ENCODE measurements around the gene NSD1.

NSD1 gene

DNA sequence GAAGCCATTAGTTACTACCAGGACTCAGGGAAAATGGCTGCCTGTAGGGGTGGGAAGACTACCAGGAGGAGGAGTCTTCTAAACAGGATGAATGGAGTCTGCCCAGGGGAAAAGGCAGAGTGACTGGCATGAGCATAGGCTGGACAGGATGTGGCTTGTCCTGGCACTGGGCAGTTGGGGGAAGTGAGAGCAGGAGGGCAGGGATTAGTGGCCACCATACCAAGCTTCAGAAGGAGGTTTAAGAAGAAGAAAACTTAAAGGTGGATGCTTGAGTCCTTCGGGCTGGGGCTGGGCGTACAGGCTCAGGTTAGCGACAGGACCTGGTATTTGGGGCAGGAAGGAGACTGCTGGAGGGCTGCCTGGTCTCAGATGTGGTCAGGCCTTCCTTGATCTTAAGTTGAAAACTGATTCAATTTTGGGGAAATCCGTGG is 5.0 kb upstream of the NSD1 start:
- no peaks in the 10 kb centered on the region for H3K9me3 ChIP-seq (ENCODE audit: control insufficient read depth in 1 of 2, low read length in 2 of 2)
- H3K9ac ChIP-seq (ENCODE audit: low read depth in 1 of 2, low read length in 2 of 2), result no peak overlapping the region
- no peaks in the 10 kb centered on the region for H3K4me1 ChIP-seq (ENCODE audit: control insufficient read depth in 1 of 2, insufficient read depth in 2 of 2, low read length in 2 of 2)
- no peaks in the 10 kb centered on the region for H3K27me3 ChIP-seq (ENCODE audit: control insufficient read depth in 1 of 2, insufficient read depth in 2 of 2, low read length in 2 of 2)
- H3K36me3 ChIP-seq (ENCODE audit: control insufficient read depth in 1 of 2, insufficient read depth in 2 of 2, low read length in 2 of 2), result no peaks in the 10 kb centered on the region
- H3K4me3 ChIP-seq (ENCODE audit: low read depth in 1 of 2, low read length in 2 of 2), result no peak overlapping the region
- no peak overlapping the region for H3K27ac ChIP-seq (ENCODE audit: low read depth, low read length)

DNA sequence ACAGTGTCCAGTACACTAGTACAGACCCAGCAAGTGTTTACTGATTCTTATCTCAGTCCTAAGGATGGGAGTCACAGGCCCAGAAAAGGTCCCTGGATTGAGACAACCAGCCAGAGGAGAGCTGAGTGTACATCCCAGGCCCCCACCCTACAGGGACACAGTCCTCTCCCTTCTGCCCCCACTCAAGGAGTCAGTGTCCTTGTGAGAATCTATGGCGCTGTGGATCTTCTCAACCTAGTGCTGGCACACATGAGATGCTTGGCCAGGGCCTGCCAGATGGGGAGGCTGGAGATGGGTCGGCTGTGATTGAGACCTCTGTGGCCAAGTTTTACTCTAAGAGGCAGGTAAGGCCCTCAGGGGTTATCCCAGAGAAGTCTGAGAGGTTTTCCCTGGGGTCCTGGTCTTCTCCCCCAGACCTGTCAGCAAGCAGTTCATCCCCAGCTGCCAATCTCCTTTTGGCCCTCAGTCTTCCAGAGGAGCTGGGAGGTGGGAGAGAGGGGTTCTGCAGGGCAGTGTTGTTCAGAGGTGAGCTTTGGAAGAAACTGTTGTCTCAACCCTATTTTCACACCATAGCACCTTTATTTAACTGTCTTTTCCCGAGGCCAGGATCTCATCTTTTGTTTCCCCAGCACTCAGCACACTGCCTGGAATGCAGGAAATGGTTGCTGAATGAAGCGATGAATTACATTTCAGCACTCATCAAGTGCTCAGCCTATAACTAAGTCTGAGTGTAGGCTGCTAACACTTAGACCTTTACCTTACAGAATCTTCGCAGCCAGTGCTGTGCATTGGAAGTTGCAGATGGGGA is 3.2 kb upstream of the NSD1 start:
- Histone ChIP-seq H3K9me3 (ENCODE audit: control insufficient read depth in 1 of 2, low read length in 2 of 2) (no peaks in the 10 kb centered on the region), H3K4me3 (ENCODE audit: low read depth in 1 of 2, low read length in 2 of 2) (no peak overlapping the region), H3K36me3 (ENCODE audit: control insufficient read depth in 1 of 2, insufficient read depth in 2 of 2, low read length in 2 of 2) (peaks cover under 1 to 5% of the 10 kb centered on the region in 2 donors), H3K4me1 (ENCODE audit: control insufficient read depth in 1 of 2, insufficient read depth in 2 of 2, low read length in 2 of 2) (peaks cover 6 to 10% of the 10 kb centered on the region in 2 donors), H3K27me3 (ENCODE audit: control insufficient read depth in 1 of 2, insufficient read depth in 2 of 2, low read length in 2 of 2) (no peaks in the 10 kb centered on the region), H3K27ac (ENCODE audit: low read depth, low read length) (no peak overlapping the region), H3K9ac (ENCODE audit: low read depth in 1 of 2, low read length in 2 of 2) (no peak overlapping the region)

DNA sequence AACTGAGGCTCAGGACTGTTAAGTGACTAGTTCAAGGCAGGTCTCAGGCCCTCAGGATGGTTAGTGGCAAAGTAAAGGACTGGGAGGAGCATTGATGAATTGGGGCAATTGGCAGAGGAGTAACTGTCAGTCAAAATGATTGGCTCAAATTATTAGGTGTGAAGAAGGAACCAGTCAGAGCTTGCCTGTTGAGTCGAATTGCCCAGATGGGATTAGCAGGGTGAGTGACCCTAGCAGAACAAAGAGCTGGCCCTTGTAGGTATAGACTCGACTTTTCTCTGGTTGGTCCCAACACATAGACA is 2.6 kb upstream of the NSD1 start:
- peaks cover 6 to 10% of the 10 kb centered on the region in 2 donors for H3K36me3 ChIP-seq (ENCODE audit: control insufficient read depth in 1 of 2, insufficient read depth in 2 of 2, low read length in 2 of 2)
- H3K9me3 ChIP-seq (ENCODE audit: control insufficient read depth in 1 of 2, low read length in 2 of 2), result no peaks in the 10 kb centered on the region
- peaks cover 12 to 16% of the 10 kb centered on the region in 2 donors for H3K4me1 ChIP-seq (ENCODE audit: control insufficient read depth in 1 of 2, insufficient read depth in 2 of 2, low read length in 2 of 2)
- no peak overlapping the region for H3K9ac ChIP-seq (ENCODE audit: low read depth in 1 of 2, low read length in 2 of 2)
- no peaks in the 10 kb centered on the region for H3K27me3 ChIP-seq (ENCODE audit: control insufficient read depth in 1 of 2, insufficient read depth in 2 of 2, low read length in 2 of 2)
- no peak overlapping the region for H3K4me3 ChIP-seq (ENCODE audit: low read depth in 1 of 2, low read length in 2 of 2)
- no peak overlapping the region for H3K27ac ChIP-seq (ENCODE audit: low read depth, low read length)

DNA sequence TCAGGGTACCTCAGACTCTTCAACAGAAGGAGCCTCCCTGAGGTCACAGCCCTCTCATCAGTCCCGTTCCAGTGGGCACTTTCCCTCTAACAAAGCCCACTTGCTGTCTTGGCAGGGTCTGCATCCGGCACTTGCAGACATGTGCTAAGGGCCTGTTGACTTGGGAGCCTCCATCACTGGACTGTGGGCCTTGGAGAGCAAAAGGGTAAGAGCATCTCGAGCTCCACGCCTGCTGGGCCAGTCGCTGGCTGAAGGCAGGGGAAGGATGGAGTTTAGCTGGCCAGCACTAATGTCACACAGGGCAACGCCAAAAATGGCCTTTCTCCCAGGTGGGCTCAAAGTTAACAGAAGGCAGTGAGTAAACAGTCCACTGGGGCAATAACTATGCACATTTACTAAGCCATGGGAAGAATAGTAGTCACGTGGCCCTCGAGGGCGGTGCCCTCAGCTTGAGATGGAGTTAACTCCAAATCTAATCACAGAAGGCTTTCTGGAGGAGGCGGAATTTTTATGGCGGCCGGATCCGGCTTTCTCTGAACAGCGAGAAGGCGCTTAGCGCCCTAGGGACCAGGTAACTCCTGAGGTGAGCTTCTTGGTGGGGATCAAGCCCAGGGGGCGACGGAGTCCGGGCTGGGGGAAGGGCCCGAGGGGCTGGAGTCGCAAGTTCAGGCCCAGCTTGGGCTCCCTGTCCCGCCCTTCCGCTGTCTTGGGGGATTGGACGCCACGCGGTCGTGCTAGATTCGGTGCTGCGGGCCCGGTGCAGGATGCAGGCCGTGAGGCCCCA is 2.0 kb upstream of the NSD1 start:
- Histone ChIP-seq H3K9ac (ENCODE audit: low read depth in 1 of 2, low read length in 2 of 2) (no peak overlapping the region), H3K9me3 (ENCODE audit: control insufficient read depth in 1 of 2, low read length in 2 of 2) (no peaks in the 10 kb centered on the region), H3K4me3 (ENCODE audit: low read depth in 1 of 2, low read length in 2 of 2) (no peak overlapping the region), H3K27me3 (ENCODE audit: control insufficient read depth in 1 of 2, insufficient read depth in 2 of 2, low read length in 2 of 2) (no peaks in the 10 kb centered on the region), H3K4me1 (ENCODE audit: control insufficient read depth in 1 of 2, insufficient read depth in 2 of 2, low read length in 2 of 2) (peaks cover 16 to 21% of the 10 kb centered on the region in 2 donors), H3K36me3 (ENCODE audit: control insufficient read depth in 1 of 2, insufficient read depth in 2 of 2, low read length in 2 of 2) (peaks cover 8 to 10% of the 10 kb centered on the region in 2 donors), H3K27ac (ENCODE audit: low read depth, low read length) (no peak overlapping the region)

DNA sequence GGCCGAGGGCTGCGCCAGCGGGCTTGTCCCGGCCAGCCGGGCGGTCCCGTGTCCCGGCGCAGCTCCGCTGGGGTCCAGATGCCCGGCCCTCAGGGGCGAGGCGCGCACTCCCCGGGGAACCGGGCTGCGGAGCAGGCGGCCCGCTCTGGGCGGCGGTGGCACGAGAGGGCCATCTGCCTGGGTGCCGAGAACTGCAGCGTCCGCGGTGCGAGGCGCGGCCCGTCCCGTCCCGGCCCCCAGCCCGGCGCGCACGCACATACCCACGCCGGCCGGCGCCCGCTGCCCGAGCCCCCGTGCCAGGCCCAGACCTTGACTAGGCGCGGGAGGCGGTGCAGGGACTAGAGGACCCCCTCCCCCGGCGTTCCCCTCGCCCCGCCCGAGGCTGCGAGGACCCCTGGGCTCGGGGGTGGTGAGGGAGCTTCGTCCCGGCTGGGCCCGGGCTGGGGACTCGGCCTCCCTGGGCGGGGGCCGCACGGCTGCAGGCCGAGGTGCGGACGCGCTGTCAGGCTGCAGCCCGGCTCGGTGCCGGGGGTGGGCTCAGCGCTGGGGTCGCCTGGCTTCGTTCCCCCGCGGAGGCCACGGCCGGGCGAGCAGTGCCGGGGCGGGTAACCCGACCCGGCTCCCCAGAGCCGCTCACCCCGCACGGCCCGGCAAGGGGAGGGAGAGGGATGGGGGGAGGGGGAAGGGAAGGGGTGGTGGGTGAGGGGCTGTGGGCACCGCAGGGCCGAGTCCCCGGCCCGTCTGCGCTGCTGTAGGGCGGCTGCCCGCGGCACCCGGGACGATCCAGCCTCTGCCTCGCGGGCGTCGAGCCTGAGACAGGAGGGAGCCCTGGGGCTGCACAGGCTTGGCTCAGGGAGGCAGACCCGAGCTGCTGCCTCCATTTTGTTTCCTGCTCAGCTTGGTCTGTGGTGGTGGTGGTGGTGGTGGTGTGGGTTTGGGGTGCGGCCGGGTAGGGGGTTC is 1.2 kb upstream of the NSD1 start:
- Histone ChIP-seq H3K9ac (ENCODE audit: low read depth in 1 of 2, low read length in 2 of 2) (peak overlapping the region; percentile 73 to 87), H3K4me3 (ENCODE audit: low read depth in 1 of 2, low read length in 2 of 2) (peak overlapping the region; percentile 63 to 72)

GRCh38 chr5:177133853-177134696 is 502 bp downstream of the NSD1 start:
- H3K27me3 ChIP-seq (ENCODE audit: control insufficient read depth in 1 of 2, insufficient read depth in 2 of 2, low read length in 2 of 2), result no peaks in the 10 kb centered on the region
- no peaks in the 10 kb centered on the region for H3K9me3 ChIP-seq (ENCODE audit: control insufficient read depth in 1 of 2, low read length in 2 of 2)
- peak overlapping the region; percentile 70 to 73 for H3K9ac ChIP-seq (ENCODE audit: low read depth in 1 of 2, low read length in 2 of 2)
- peaks cover 10 to 21% of the 10 kb centered on the region in 2 donors for H3K36me3 ChIP-seq (ENCODE audit: control insufficient read depth in 1 of 2, insufficient read depth in 2 of 2, low read length in 2 of 2)
- H3K4me1 ChIP-seq (ENCODE audit: control insufficient read depth in 1 of 2, insufficient read depth in 2 of 2, low read length in 2 of 2), result peaks cover 24 to 31% of the 10 kb centered on the region in 2 donors
- peak overlapping the region; percentile 80 to 83 for H3K4me3 ChIP-seq (ENCODE audit: low read depth in 1 of 2, low read length in 2 of 2)
- H3K27ac ChIP-seq (ENCODE audit: low read depth, low read length), result peak overlapping the region; percentile 75

More for the DNA sequence above, 1.2 kb upstream of the NSD1 start:
- H3K36me3 ChIP-seq (ENCODE audit: control insufficient read depth in 1 of 2, insufficient read depth in 2 of 2, low read length in 2 of 2), result peaks cover 10 to 11% of the 10 kb centered on the region in 2 donors
- H3K27ac ChIP-seq (ENCODE audit: low read depth, low read length), result peak overlapping the region; percentile 85
- no peaks in the 10 kb centered on the region for H3K9me3 ChIP-seq (ENCODE audit: control insufficient read depth in 1 of 2, low read length in 2 of 2)
- H3K27me3 ChIP-seq (ENCODE audit: control insufficient read depth in 1 of 2, insufficient read depth in 2 of 2, low read length in 2 of 2), result no peaks in the 10 kb centered on the region
- peaks cover 24 to 30% of the 10 kb centered on the region in 2 donors for H3K4me1 ChIP-seq (ENCODE audit: control insufficient read depth in 1 of 2, insufficient read depth in 2 of 2, low read length in 2 of 2)

- Histone ChIP-seq H3K36me3 (ENCODE audit: control insufficient read depth in 1 of 2, insufficient read depth in 2 of 2, low read length in 2 of 2) (peaks cover 10 to 21% of the 10 kb centered on the region in 2 donors), H3K4me1 (ENCODE audit: control insufficient read depth in 1 of 2, insufficient read depth in 2 of 2, low read length in 2 of 2) (peaks cover 24 to 31% of the 10 kb centered on the region in 2 donors), H3K27ac (ENCODE audit: low read depth, low read length) (peak overlapping the region; percentile 75), H3K4me3 (ENCODE audit: low read depth in 1 of 2, low read length in 2 of 2) (peak overlapping the region; percentile 80 to 83), H3K9ac (ENCODE audit: low read depth in 1 of 2, low read length in 2 of 2) (peak overlapping the region; percentile 70 to 73), H3K27me3 (ENCODE audit: control insufficient read depth in 1 of 2, insufficient read depth in 2 of 2, low read length in 2 of 2) (no peaks in the 10 kb centered on the region), H3K9me3 (ENCODE audit: control insufficient read depth in 1 of 2, low read length in 2 of 2) (no peaks in the 10 kb centered on the region)
Observed at GRCh38 chr5:177134697-177135225, 1.2 kb downstream of the NSD1 start.

DNA sequence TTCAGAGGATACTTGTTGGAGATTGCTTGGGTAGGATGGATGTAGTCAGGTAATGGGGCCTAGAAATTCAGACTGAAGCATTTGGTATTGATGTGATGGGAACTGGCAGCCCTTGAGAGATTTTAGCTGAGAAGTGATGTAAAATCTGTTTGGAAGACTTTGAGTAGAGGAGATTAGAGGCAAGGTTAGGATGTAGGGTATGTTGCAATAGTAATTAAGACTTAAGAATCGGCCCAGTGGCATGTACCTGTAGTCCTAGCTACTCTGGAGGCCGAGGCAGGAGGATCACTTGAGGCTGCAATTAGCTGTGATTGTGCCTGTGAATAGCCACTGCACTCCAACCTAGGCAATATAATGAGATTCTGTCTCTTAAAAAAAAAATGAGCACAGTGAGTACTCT is 6.7 kb downstream of the NSD1 start:
- peaks cover 18 to 22% of the 10 kb centered on the region in 2 donors for H3K4me1 ChIP-seq (ENCODE audit: control insufficient read depth in 1 of 2, insufficient read depth in 2 of 2, low read length in 2 of 2)
- no peaks in the 10 kb centered on the region for H3K9me3 ChIP-seq (ENCODE audit: control insufficient read depth in 1 of 2, low read length in 2 of 2)
- H3K9ac ChIP-seq (ENCODE audit: low read depth in 1 of 2, low read length in 2 of 2), result no peak overlapping the region
- H3K27me3 ChIP-seq (ENCODE audit: control insufficient read depth in 1 of 2, insufficient read depth in 2 of 2, low read length in 2 of 2), result no peaks in the 10 kb centered on the region
- H3K27ac ChIP-seq (ENCODE audit: low read depth, low read length), result no peak overlapping the region
- no peak overlapping the region for H3K4me3 ChIP-seq (ENCODE audit: low read depth in 1 of 2, low read length in 2 of 2)
- peaks cover 9 to 50% of the 10 kb centered on the region in 2 donors for H3K36me3 ChIP-seq (ENCODE audit: control insufficient read depth in 1 of 2, insufficient read depth in 2 of 2, low read length in 2 of 2)

DNA sequence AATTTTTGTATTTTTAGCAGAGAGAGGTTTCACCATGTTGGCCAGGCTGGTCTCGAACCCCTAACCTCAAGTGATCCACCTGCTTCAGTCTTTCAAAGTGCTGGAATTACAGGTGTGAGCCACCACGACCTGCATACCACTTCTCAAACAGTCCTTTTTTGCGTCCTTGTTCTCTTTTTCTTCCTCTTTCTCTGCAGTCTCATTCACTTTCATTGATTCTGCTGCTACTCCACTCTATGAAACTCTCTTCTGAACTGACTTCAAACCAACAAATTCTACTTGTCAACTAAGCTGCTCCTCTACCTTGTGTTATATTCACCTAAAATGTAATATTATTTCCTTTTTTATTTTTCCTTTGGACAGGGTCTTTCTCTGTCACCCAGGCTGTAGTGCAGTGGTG is 7.9 kb downstream of the NSD1 start:
- Histone ChIP-seq H3K27ac (ENCODE audit: low read depth, low read length) (no peak overlapping the region), H3K4me1 (ENCODE audit: control insufficient read depth in 1 of 2, insufficient read depth in 2 of 2, low read length in 2 of 2) (peaks cover 8 to 10% of the 10 kb centered on the region in 2 donors), H3K36me3 (ENCODE audit: control insufficient read depth in 1 of 2, insufficient read depth in 2 of 2, low read length in 2 of 2) (peaks cover 4 to 50% of the 10 kb centered on the region in 2 donors)

More for the DNA sequence above, 7.9 kb downstream of the NSD1 start:
- H3K27me3 ChIP-seq (ENCODE audit: control insufficient read depth in 1 of 2, insufficient read depth in 2 of 2, low read length in 2 of 2), result no peaks in the 10 kb centered on the region
- no peak overlapping the region for H3K4me3 ChIP-seq (ENCODE audit: low read depth in 1 of 2, low read length in 2 of 2)
- no peaks in the 10 kb centered on the region for H3K9me3 ChIP-seq (ENCODE audit: control insufficient read depth in 1 of 2, low read length in 2 of 2)
- H3K9ac ChIP-seq (ENCODE audit: low read depth in 1 of 2, low read length in 2 of 2), result no peak overlapping the region
